Tibial nerve (tissue), 4 donors: ENCODE measurements around the gene IFIT3. TPM values are rescaled to one million over a fixed set of nuclear protein-coding genes. Genes with fewer than 3 reads are reported as not detected.

Source experiments
- DNase-seq, 2 donors: peaks; one replicate each; pipeline ENCODE4 v3.0.0-alpha.2; 2019; ENCODE audit warnings: low spot score in 2 of 2
- H3K27ac ChIP-seq, 4 donors: fragments of 200-600 bp; sonication (generic) in 3 of 4; one replicate each; pipeline ENCODE4 v1.5.1; 2017 to 2019; ENCODE audit warnings: mild to moderate bottlenecking in 1 of 4
- H3K27me3 ChIP-seq, 2 donors: fragments of 200-600 bp; sonication (generic) in 1 of 2; one replicate each; pipeline versions ENCODE4 v1.5.1 to v1.6.0; 2017 to 2019
- H3K36me3 ChIP-seq, 3 donors: fragments of 200-600 bp; sonication (generic); one replicate each; pipeline ENCODE4 v1.5.1; 2018 to 2019
- H3K4me1 ChIP-seq, 4 donors: fragments of 200-600 bp; sonication (generic) in 3 of 4; one replicate each; pipeline ENCODE4 v1.5.1; 2017 to 2019
- H3K4me3 ChIP-seq, 4 donors: fragments of 200-600 bp; sonication (generic) in 3 of 4; one replicate each; pipeline ENCODE4 v1.5.1; 2017 to 2019; ENCODE audit warnings: mild to moderate bottlenecking in 1 of 4, moderate library complexity in 1 of 4
- H3K9me3 ChIP-seq, 4 donors: fragments of 200-600 bp; sonication (generic) in 3 of 4; one replicate each; pipeline ENCODE4 v1.5.1; 2017 to 2019
- EP300 ChIP-seq, 2 donors: sonication (generic); formaldehyde crosslinking; IDR thresholded peaks; one replicate each; pipeline ENCODE4 v1.6.1; 2017; ENCODE audit warnings: antibody characterized with exemption in 2 of 2, mild to moderate bottlenecking in 1 of 2
- POLR2A ChIP-seq, 2 donors: fragments of 450-650 bp; IDR thresholded peaks; one replicate each; pipeline ENCODE4 v1.6.1; 2017; ENCODE audit warnings: antibody characterized with exemption in 2 of 2, mild to moderate bottlenecking in 2 of 2, moderate library complexity in 2 of 2
- WGBS, 2 donors: methylation state at CpG; one replicate each; pipeline ENCODE4 v1.1.5; 2018; 5-methylcytosine and 5-hydroxymethylcytosine counted together
- total RNA-seq, 4 donors: library from RNA; depleted of rRNA; stranded (reverse); fragments of >200 nt; gene quantifications; one replicate each; pipeline ENCODE4 v1.1.0, GENCODE V29; 2016
- TF ChIP-seq, protein P1 (sequence below), 5 experiments: fragments of 200-600 bp in 3 of 5; fragments of 450-650 bp in 2 of 5; sonication (generic) in 3 of 5; IDR thresholded peaks; one replicate each; pipeline ENCODE4 v1.5.1; 2016 to 2019; ENCODE audit warnings: antibody characterized with exemption in 5 of 5, mild to moderate bottlenecking in 3 of 5, moderate library complexity in 2 of 5

Gene IFIT3
- total RNA-seq, 4 donors from 2014 or later = 7.2 to 24.9 (median 17.6) TPM

DNA sequence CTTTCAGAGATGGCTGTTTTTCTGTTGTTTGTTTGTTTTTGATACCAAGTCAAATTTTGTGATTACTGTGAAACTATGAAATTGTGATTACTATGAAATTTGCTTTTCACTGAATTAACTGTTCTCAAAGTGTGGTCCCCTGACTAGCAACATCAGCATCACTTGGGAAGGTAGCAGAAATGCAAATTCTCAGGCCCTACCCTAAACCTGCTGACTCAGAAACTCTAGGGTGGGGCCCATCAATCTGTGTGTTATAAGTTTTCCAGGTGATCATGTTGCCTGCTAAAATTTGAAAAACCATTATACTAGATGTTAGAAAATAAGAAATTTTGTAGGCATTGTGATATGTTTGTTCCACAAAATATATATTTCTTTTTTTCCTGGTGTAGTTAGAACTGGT lies 51.3 kb downstream of the IFIT3 start:
- H3K4me3 ChIP-seq = no peak overlapping the region

DNA sequence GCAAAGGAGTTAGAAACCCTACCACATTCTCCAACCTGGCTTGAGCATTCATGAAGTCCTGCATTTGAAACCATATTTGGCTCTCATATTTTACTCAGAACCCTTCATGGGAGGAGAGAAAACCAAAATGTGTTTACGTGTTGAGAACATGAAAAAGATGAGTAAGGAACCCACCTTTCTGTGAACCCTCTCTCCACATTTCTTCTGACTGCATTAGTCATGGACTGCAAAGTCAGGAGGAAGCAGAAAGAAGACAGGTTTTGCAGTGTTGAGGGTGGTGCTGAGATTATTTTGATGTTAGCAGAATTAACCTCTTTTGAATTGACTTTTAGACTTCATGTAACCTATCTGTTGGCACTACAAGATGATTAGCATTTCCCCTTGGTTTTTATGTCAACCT lies 55.0 kb downstream of the IFIT3 start:
- H3K27ac ChIP-seq = no peak overlapping the region
- TF ChIP-seq, protein P1, sequence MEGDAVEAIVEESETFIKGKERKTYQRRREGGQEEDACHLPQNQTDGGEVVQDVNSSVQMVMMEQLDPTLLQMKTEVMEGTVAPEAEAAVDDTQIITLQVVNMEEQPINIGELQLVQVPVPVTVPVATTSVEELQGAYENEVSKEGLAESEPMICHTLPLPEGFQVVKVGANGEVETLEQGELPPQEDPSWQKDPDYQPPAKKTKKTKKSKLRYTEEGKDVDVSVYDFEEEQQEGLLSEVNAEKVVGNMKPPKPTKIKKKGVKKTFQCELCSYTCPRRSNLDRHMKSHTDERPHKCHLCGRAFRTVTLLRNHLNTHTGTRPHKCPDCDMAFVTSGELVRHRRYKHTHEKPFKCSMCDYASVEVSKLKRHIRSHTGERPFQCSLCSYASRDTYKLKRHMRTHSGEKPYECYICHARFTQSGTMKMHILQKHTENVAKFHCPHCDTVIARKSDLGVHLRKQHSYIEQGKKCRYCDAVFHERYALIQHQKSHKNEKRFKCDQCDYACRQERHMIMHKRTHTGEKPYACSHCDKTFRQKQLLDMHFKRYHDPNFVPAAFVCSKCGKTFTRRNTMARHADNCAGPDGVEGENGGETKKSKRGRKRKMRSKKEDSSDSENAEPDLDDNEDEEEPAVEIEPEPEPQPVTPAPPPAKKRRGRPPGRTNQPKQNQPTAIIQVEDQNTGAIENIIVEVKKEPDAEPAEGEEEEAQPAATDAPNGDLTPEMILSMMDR (IDR thresholded peaks at IDR 0.05) = no peak
- TF ChIP-seq EP300 (IDR thresholded peaks at IDR 0.05) (no peak), POLR2A (IDR thresholded peaks at IDR 0.05) (no peak)
- no peaks in the 10 kb centered on the region for H3K36me3 ChIP-seq
- no peaks in the 10 kb centered on the region for H3K4me1 ChIP-seq
- no peaks in the 10 kb centered on the region for H3K27me3 ChIP-seq
- H3K4me3 ChIP-seq = no peak overlapping the region
- H3K9me3 ChIP-seq = no peaks in the 10 kb centered on the region
- WGBS, 2 donors = 93 to 97% methylated on average over 1 of the region's 1 CpG
- no peak for DNase-seq

More for the DNA sequence above, 51.3 kb downstream of the IFIT3 start:
- no peaks in the 10 kb centered on the region for H3K36me3 ChIP-seq
- TF ChIP-seq, protein P1 (IDR thresholded peaks at IDR 0.05) = no peak
- TF ChIP-seq EP300 (IDR thresholded peaks at IDR 0.05) = no peak
- no peak for TF ChIP-seq POLR2A (IDR thresholded peaks at IDR 0.05)
- peaks cover 0 to 13% (median 10%) of the 10 kb centered on the region in 4 donors for H3K4me1 ChIP-seq
- no peak for DNase-seq
- no peak overlapping the region for H3K27ac ChIP-seq
- H3K27me3 ChIP-seq = no peaks in the 10 kb centered on the region
- H3K9me3 ChIP-seq = no peaks in the 10 kb centered on the region

DNA sequence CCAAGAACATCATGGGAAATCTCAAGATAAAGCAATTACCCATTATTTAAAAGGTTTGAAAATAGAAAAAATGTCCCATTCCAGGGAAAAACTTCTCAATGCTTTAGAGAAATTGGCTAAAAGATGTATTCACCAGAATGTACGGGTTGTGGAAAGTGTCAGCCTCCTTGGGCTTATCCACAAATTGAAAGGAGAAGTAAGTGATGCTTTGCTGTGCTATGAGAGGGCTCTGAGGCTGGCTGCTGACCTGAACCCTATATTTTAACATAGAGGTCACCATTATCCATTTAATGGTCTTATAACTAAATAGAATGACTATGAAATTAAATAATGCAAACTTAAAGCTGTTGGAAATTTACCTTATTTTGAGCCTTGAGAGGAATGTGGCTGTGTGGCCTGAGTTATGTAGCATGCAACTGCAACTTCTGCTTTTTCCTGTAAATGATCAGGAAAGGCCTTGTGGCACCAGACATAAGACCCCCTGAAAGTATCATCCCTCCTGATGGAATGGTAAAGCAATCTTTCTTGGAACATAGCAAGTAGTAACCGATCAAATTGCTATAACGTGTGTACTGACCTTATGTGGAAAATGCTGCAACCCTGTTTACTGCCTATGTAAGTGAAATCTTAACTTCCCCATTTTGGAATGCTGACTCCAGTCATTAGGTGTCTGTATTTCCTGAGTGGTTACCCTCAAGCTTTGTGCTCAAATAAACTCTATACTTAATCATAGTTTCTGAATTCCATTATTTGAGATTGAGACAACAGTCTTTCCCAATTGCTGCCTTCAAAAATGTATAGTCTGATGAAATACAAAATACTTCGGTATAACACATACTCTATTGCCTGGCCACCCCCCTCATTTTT lies 56.9 kb downstream of the IFIT3 start:
- Histone ChIP-seq H3K27me3 (no peaks in the 10 kb centered on the region), H3K4me3 (no peak overlapping the region), H3K9me3 (no peaks in the 10 kb centered on the region), H3K36me3 (no peaks in the 10 kb centered on the region), H3K4me1 (peaks cover 0 to 7% (median 0%) of the 10 kb centered on the region in 4 donors), H3K27ac (no peak overlapping the region)
- no peak for DNase-seq
- TF ChIP-seq, protein P1 (IDR thresholded peaks at IDR 0.05) = no peak
- peak in 1 of 2 donors; percentile 29 for TF ChIP-seq EP300 (IDR thresholded peaks at IDR 0.05)
- no peak for TF ChIP-seq POLR2A (IDR thresholded peaks at IDR 0.05)
- WGBS, 2 donors = 73 to 81% methylated on average over 4 of the region's 4 CpGs

DNA sequence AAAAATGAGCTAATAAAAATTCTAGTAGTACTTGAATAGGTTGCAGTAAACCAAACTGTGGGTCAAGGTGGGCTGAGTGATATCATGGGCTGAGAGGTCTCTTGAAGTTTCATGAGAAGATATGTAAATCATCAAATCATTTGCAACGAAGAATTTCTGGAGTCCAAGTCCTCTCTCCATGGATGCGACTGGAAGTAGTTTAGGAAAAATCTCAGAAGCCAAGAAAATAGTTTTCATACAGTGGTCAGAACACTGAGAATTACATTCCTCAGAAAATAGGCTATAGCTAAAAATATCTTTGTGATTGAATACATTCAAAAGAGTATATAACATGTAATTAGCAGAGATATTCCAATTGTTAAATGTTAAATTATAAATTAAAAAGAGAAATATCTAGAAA lies 61.0 kb downstream of the IFIT3 start:
- 31 to 43% methylated on average over 2 of the region's 2 CpGs for WGBS, 2 donors
- no peak for TF ChIP-seq EP300 (IDR thresholded peaks at IDR 0.05)
- TF ChIP-seq, protein P1 (IDR thresholded peaks at IDR 0.05) = no peak
- no peak for TF ChIP-seq POLR2A (IDR thresholded peaks at IDR 0.05)
- no peak for DNase-seq
- H3K9me3 ChIP-seq = no peaks in the 10 kb centered on the region
- peak overlapping the region in 3 of 4 donors; percentile 1 to 58 (median 32) for H3K27ac ChIP-seq
- no peaks in the 10 kb centered on the region for H3K36me3 ChIP-seq
- no peaks in the 10 kb centered on the region for H3K27me3 ChIP-seq
- no peak overlapping the region for H3K4me3 ChIP-seq
- peaks cover 0 to 37% (median 12%) of the 10 kb centered on the region in 4 donors for H3K4me1 ChIP-seq

DNA sequence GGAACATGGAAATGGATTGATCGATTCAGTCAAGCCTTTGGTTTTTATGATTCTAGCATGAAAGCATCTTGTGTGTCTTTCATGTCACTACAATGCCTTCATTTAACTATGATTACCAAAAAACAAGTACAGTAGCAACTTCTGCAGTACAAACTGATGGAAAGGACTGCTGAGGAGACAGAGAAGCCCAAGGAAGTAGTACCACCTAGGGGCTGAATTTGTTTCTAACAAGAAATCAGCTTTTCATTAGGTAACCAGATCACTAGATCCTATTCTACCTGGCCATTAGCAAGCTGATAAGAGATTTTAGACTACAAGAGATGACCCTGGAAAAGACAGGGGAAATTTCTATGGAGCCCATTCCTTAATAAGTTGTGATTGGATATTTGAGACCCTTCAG lies 61.5 kb downstream of the IFIT3 start:
- H3K9me3 ChIP-seq = no peaks in the 10 kb centered on the region
- H3K27me3 ChIP-seq = no peaks in the 10 kb centered on the region
- WGBS, 2 donors = 32 to 39% methylated on average over 1 of the region's 1 CpG
- peaks cover 0 to 41% (median 14%) of the 10 kb centered on the region in 4 donors for H3K4me1 ChIP-seq
- no peaks in the 10 kb centered on the region for H3K36me3 ChIP-seq
- peak overlapping the region in 3 of 4 donors; percentile 1 to 58 (median 32) for H3K27ac ChIP-seq
- DNase-seq = no peak
- no peak overlapping the region for H3K4me3 ChIP-seq
- TF ChIP-seq, protein P1 (IDR thresholded peaks at IDR 0.05) = peak; percentile 43 to 73 (median 51)
- TF ChIP-seq EP300 (IDR thresholded peaks at IDR 0.05) = no peak
